H1 (cell line): Measurements from ENCODE around the gene KRTAP10-12. TPM values are rescaled to one million over a fixed set of nuclear protein-coding genes. Genes with fewer than 3 reads are reported as not detected.

Experiments used
- CTCF ChIA-PET: fragments of 300-600 bp; sonication (Branson Sonifier 250); formaldehyde crosslinking; loops from one replicate; lab custom pipeline; 2021; ENCODE audit not compliant: partially characterized antibody; lab: Charles Lee
- POLR2A ChIA-PET: fragments of 300-600 bp; sonication (Branson Sonifier 250); formaldehyde crosslinking; loops from one replicate; lab custom pipeline; 2021; ENCODE audit warnings: inconsistent platforms; ENCODE audit not compliant: partially characterized antibody; lab: Charles Lee
- DNase-seq, 2 experiments: peaks; one replicate each; pipeline versions ENCODE4 v3.0.0 to v3.0.0-alpha.2; 2010 to 2022; ENCODE audit warnings: low spot score in 2 of 2, low read depth in 1 of 2, mixed read lengths in 1 of 2
- FAIRE-seq: peaks from 2 replicates; lab custom pipeline; 2011; peaks lifted over from hg19 to GRCh38; lab: Jason Lieb, UNC
- H2AFZ ChIP-seq: 2 replicates; pipeline ENCODE4 v1.8.1; 2012; ENCODE audit warnings: low read length, inconsistent platforms
- H2AK5ac ChIP-seq: 2 replicates; pipeline ENCODE4 v1.6.1; 2013; ENCODE audit warnings: low read depth, low read length
- H2BK120ac ChIP-seq: replicated peaks from 2 replicates; pipeline ENCODE3; 2013; ENCODE audit warnings: low read depth, low read length, inconsistent platforms
- H2BK12ac ChIP-seq: 2 replicates; pipeline ENCODE4 v1.6.1; 2013; ENCODE audit warnings: low read depth, low read length
- H2BK15ac ChIP-seq: 2 replicates; pipeline ENCODE4 v1.6.1; 2013; ENCODE audit warnings: low read length
- H2BK20ac ChIP-seq: 2 replicates; pipeline ENCODE4 v1.6.1; 2013; ENCODE audit warnings: low read length
- H2BK5ac ChIP-seq: 2 replicates; pipeline ENCODE4 v1.6.1; 2013; ENCODE audit warnings: low read depth, low read length
- H3K14ac ChIP-seq: 2 replicates; pipeline ENCODE4 v1.6.1; 2013; ENCODE audit warnings: inconsistent platforms; ENCODE audit not compliant: insufficient read length
- H3K18ac ChIP-seq: 2 replicates; pipeline ENCODE4 v1.6.1; 2013; ENCODE audit warnings: low read length; ENCODE audit errors: extremely low read depth
- H3K23ac ChIP-seq: 2 replicates; pipeline ENCODE4 v1.6.1; 2013; ENCODE audit warnings: inconsistent platforms; ENCODE audit not compliant: insufficient read length
- H3K23me2 ChIP-seq: 2 replicates; pipeline ENCODE4 v1.6.1; 2013; ENCODE audit warnings: low read depth, low read length
- H3K27ac ChIP-seq: 2 replicates; pipeline ENCODE4 v1.6.1; 2011; ENCODE audit warnings: low read depth, low read length, inconsistent platforms
- H3K27me3 ChIP-seq, 4 experiments: replicated peaks in 1 of 4; 1 replicate in 1 of 4; 2 replicates in 3 of 4; pipeline versions ENCODE4 v1.6.1 to v1.8.1; 2011 to 2013; ENCODE audit warnings: low read length in 3 of 4, mild to moderate bottlenecking in 3 of 4, inconsistent platforms in 2 of 4, mixed read lengths in 2 of 4, moderate library complexity in 1 of 4; ENCODE audit not compliant: control insufficient read depth in 3 of 4, insufficient read depth in 3 of 4; ENCODE audit errors: extremely low read depth in 1 of 4
- H3K36me3 ChIP-seq, 4 experiments: 2 replicates each; pipeline versions ENCODE4 v1.6.1 to v1.8.1; 2011 to 2013; ENCODE audit warnings: mild to moderate bottlenecking in 4 of 4, low read length in 3 of 4, moderate library complexity in 2 of 4, control low read depth in 1 of 4, inconsistent platforms in 1 of 4; ENCODE audit not compliant: insufficient read depth in 4 of 4, control insufficient read depth in 2 of 4
- H3K4ac ChIP-seq: replicated peaks from 2 replicates; pipeline ENCODE3; 2013; ENCODE audit warnings: low read length, low read depth, mixed read lengths, inconsistent platforms; ENCODE audit not compliant: insufficient read length
- H3K4me1 ChIP-seq, 4 experiments: replicated peaks in 1 of 4; 1 replicate in 1 of 4; 2 replicates in 3 of 4; pipeline versions ENCODE4 v1.6.1 to v1.8.1; 2011 to 2013; ENCODE audit warnings: low read length in 3 of 4, inconsistent platforms in 2 of 4, mixed read lengths in 1 of 4; ENCODE audit not compliant: insufficient read depth in 4 of 4, control insufficient read depth in 3 of 4
- H3K4me2 ChIP-seq, 2 experiments: 2 replicates each; pipeline versions ENCODE4 v1.6.1 to v1.8.1; 2011 to 2013; ENCODE audit warnings: low read depth in 2 of 2, low read length in 2 of 2, control low read depth in 1 of 2, inconsistent platforms in 1 of 2, mild to moderate bottlenecking in 1 of 2; ENCODE audit not compliant: insufficient read depth in 1 of 2
- H3K4me3 ChIP-seq, 4 experiments: fragments of 200-600, 300-600 bp in 1 of 4; sonication (generic), shearing (Covaris generic), sonication (Bioruptor Twin) in 1 of 4; 2 replicates each; pipeline versions ENCODE4 v1.5.1 to v1.8.1; 2011 to 2016; ENCODE audit warnings: low read length in 4 of 4, low read depth in 3 of 4, control low read depth in 2 of 4, inconsistent platforms in 2 of 4, mild to moderate bottlenecking in 2 of 4, mixed read lengths in 1 of 4, moderate library complexity in 1 of 4; ENCODE audit not compliant: insufficient read depth in 2 of 4; ENCODE audit errors: extremely low read depth in 1 of 4
- H3K56ac ChIP-seq: replicated peaks from 2 replicates; pipeline ENCODE3; 2013; ENCODE audit warnings: low read depth, mild to moderate bottlenecking, mixed read lengths, low read length, inconsistent platforms; ENCODE audit not compliant: insufficient read length
- H3K79me1 ChIP-seq: 2 replicates; pipeline ENCODE4 v1.6.1; 2013; ENCODE audit warnings: low read depth, low read length, control low read depth
- H3K79me2 ChIP-seq, 2 experiments: 2 replicates each; pipeline versions ENCODE4 v1.6.1 to v1.8.1; 2012 to 2013; ENCODE audit warnings: low read length in 2 of 2, mild to moderate bottlenecking in 2 of 2, inconsistent platforms in 1 of 2; ENCODE audit not compliant: insufficient read depth in 2 of 2, control insufficient read depth in 1 of 2
- H3K9ac ChIP-seq, 4 experiments: replicated peaks in 1 of 4; 1 replicate in 1 of 4; 2 replicates in 3 of 4; pipeline versions ENCODE4 v1.6.1 to v1.8.1; 2011 to 2013; ENCODE audit warnings: low read depth in 3 of 4, low read length in 3 of 4, control low read depth in 2 of 4, mild to moderate bottlenecking in 2 of 4, moderate library complexity in 2 of 4, inconsistent platforms in 1 of 4; ENCODE audit errors: extremely low read depth in 1 of 4
- H3K9me3 ChIP-seq, 2 experiments: 2 replicates each; pipeline versions ENCODE4 v1.6.1 to v1.8.1; 2012 to 2013; ENCODE audit warnings: mild to moderate bottlenecking in 2 of 2, moderate library complexity in 2 of 2, control low read depth in 1 of 2, inconsistent platforms in 1 of 2, low read depth in 1 of 2, low read length in 1 of 2, mixed read lengths in 1 of 2; ENCODE audit not compliant: insufficient read depth in 2 of 2
- H4K20me1 ChIP-seq, 2 experiments: replicated peaks in 1 of 2; 2 replicates each; pipeline versions ENCODE3 to v1.8.1; 2011 to 2013; ENCODE audit warnings: inconsistent platforms in 2 of 2, low read length in 2 of 2, mild to moderate bottlenecking in 1 of 2; ENCODE audit not compliant: insufficient read depth in 2 of 2, control insufficient read depth in 1 of 2
- H4K5ac ChIP-seq: 2 replicates; pipeline ENCODE4 v1.6.1; 2013; ENCODE audit warnings: low read length, low read depth, mixed read lengths, inconsistent platforms; ENCODE audit not compliant: insufficient read length
- H4K8ac ChIP-seq: 2 replicates; pipeline ENCODE4 v1.8.0; 2013; ENCODE audit warnings: mild to moderate bottlenecking, moderate library complexity, low read length, inconsistent platforms; ENCODE audit not compliant: insufficient read depth; ENCODE audit errors: extremely low read depth
- H4K91ac ChIP-seq: replicated peaks from 2 replicates; pipeline ENCODE3; 2013; ENCODE audit warnings: low read length, mixed read lengths, inconsistent platforms; ENCODE audit not compliant: insufficient read length
- ATF2 ChIP-seq: IDR thresholded peaks from 2 replicates; pipeline ENCODE4 v1.6.1; 2012; ENCODE audit warnings: low read length, inconsistent platforms
- EGR1 ChIP-seq: IDR thresholded peaks from 2 replicates; pipeline ENCODE4 v1.6.1; 2011; ENCODE audit warnings: low read depth, low read length, borderline replicate concordance
- JUND ChIP-seq: IDR thresholded peaks from 2 replicates; pipeline ENCODE4 v1.6.1; 2011; ENCODE audit warnings: mild to moderate bottlenecking, improper control_type of control experiment, low read length
- KDM5A ChIP-seq: fragments of 200-600 bp; IDR thresholded peaks from 2 replicates; pipeline ENCODE4 v1.7.1; 2012; ENCODE audit warnings: mild to moderate bottlenecking, low read length, inconsistent platforms, mixed read lengths
- NRF1 ChIP-seq: IDR thresholded peaks from 2 replicates; pipeline ENCODE4 v1.6.1; 2011; ENCODE audit warnings: mild to moderate bottlenecking, low read depth, low read length, improper control_type of control experiment
- POLR2A ChIP-seq, 2 experiments: IDR thresholded peaks; 1 replicate in 1 of 2; 2 replicates in 1 of 2; pipeline ENCODE4 v1.6.1; 2011; ENCODE audit warnings: low read depth in 2 of 2, low read length in 2 of 2, mild to moderate bottlenecking in 2 of 2; ENCODE audit errors: control extremely low read depth in 1 of 2
- RXRA ChIP-seq: IDR thresholded peaks from 2 replicates; pipeline ENCODE4 v1.6.1; 2011; ENCODE audit warnings: low read depth, mild to moderate bottlenecking, low read length, moderate library complexity; ENCODE audit not compliant: insufficient read depth
- USF2 ChIP-seq: IDR thresholded peaks from 2 replicates; pipeline ENCODE4 v1.6.1; 2011; ENCODE audit warnings: low read length, improper control_type of control experiment
- WGBS, 2 experiments: shearing (Covaris generic) in 1 of 2; methylation state at CpG; one replicate each; pipeline versions ENCODE4 v1.1.6 to v1.1.7; 2013 to 2015; ENCODE audit warnings: low lambda C conversion rate in 2 of 2, mixed read lengths in 2 of 2, inconsistent platforms in 1 of 2, low coverage in 1 of 2, missing lambda C conversion rate in 1 of 2; ENCODE audit not compliant: insufficient replicate concordance in 2 of 2, insufficient coverage in 1 of 2, insufficient read length in 1 of 2; ENCODE audit errors: extremely low coverage in 1 of 2, missing lambda C conversion rate in 1 of 2; 5-methylcytosine and 5-hydroxymethylcytosine counted together
- polyA plus RNA-seq, 7 experiments: library from polyadenylated mRNA; depleted of rRNA in 3 of 7; stranded (reverse) in 5 of 7; unstranded in 2 of 7; fragments of >200 nt in 5 of 7; fragments of 200-250 nt in 2 of 7; gene quantifications; 1 replicate in 5 of 7; 2 replicates in 1 of 7; 4 replicates in 1 of 7; pipeline versions ENCODE4 v1.2.1 to v1.2.3, GENCODE V29; 2011 to 2013; ENCODE audit warnings: missing spikeins in 2 of 7, mixed read lengths in 2 of 7
- total RNA-seq: library from RNA; stranded (reverse); fragmentation: NEBNext Ultra II Directional; extraction: Animal tissue kit (Norgen Biotek cat#: 25700); gene quantifications from 2 replicates; pipeline ENCODE4 v1.2.1, GENCODE V29; 2021

Gene KRTAP10-12
- total and polyA plus RNA-seq, 2 of the 8 experiments (the other 6 are each of a cell fraction or from before 2014, with no cell fraction given): not detected

- WGBS, 2 experiments: 79% methylated on average over 19 of the region's 22 CpGs; no CpG with 5 or more reads in 1 of the 2 experiments
- Histone ChIP-seq H2BK20ac (peak overlapping the region; percentile 98; the same call in 1 of the 2 replicates), H4K8ac (peak overlapping the region; percentile 45), H3K18ac (peak overlapping the region; percentile 89), H3K27me3 (peaks cover 0 to 12% (median 10%) of the 10 kb centered on the region in 4 experiments; a peak in 5 of 7 replicates), H3K9me3 (no peaks in the 10 kb centered on the region), H2BK5ac (peak overlapping the region; percentile 90), H3K27ac (no peak overlapping the region), H3K23me2 (peaks cover 15% of the 10 kb centered on the region), H3K9ac (no peak overlapping the region; a peak in 1 of 7 replicates), H2BK12ac (peak overlapping the region; percentile 95), H3K4me1 (peaks cover 3 to 59% (median 48%) of the 10 kb centered on the region in 4 experiments), H2AK5ac (peak overlapping the region; percentile 96), H2BK120ac (peak overlapping the region; percentile 87), H3K79me2 (no peaks in the 10 kb centered on the region), H3K14ac (peak overlapping the region; percentile 56), H4K20me1 (peaks cover 0 to 4% of the 10 kb centered on the region in 2 experiments), H3K4me2 (peak overlapping the region in 1 of 2 experiments; percentile 77; a peak in 2 of 4 replicates), H2BK15ac (peak overlapping the region; percentile 99), H4K5ac (peak overlapping the region; percentile 84), H3K56ac (peak overlapping the region; percentile 79), H3K79me1 (peaks cover 3% of the 10 kb centered on the region; the same call in 1 of the 2 replicates), H3K4ac (peak overlapping the region; percentile 99), H2AFZ (no peak overlapping the region), H3K4me3 (no peak overlapping the region), H3K36me3 (no peaks in the 10 kb centered on the region), H4K91ac (peak overlapping the region; percentile 99), H3K23ac (no peak overlapping the region)
- ChIA-PET POLR2A (interaction anchor here (1.1 to 2.8 kb wide), 3 partner anchors 38 to 99 kb away, joined by 3 to 7 read pairs (median 4); partner anchors contain the start of gene UBE2G2), CTCF (interaction anchor here (1.3 to 3.6 kb wide), 6 partner anchors 8 to 192 kb away, joined by 3 to 14 read pairs (median 6); partner anchors contain the start of genes KRTAP10-9 and TSPEAR)
- DNase-seq: no peak
- FAIRE-seq: no peak
- TF ChIP-seq ATF2: no peak
- TF ChIP-seq KDM5A: no peak
- TF ChIP-seq NRF1: no peak
- TF ChIP-seq EGR1: no peak
- no peak for TF ChIP-seq JUND
- no peak for TF ChIP-seq USF2
- no peak for TF ChIP-seq POLR2A (IDR thresholded peaks at IDR 0.05; ENCODE audit: control extremely low read depth in 1 of 2, low read depth in 2 of 2, low read length in 2 of 2)
- no peak for TF ChIP-seq RXRA
Observed at GRCh38 chr21:44702111-44702972, 5.4 kb downstream of the KRTAP10-12 start.
